WTC11 (cell line): ENCODE measurements around the gene AIG1. TPM values are rescaled to one million over a fixed set of nuclear protein-coding genes. Genes with fewer than 3 reads are reported as not detected.

Source experiments
- ATAC-seq: fragments of 200-7000 bp; cut with Tn5 transposase; 2 replicates; pipeline ENCODE4 v1.10.0; 2021; ENCODE audit warnings: mild to moderate bottlenecking, moderate library complexity
- CTCF ChIA-PET: fragments of 300-600 bp; sonication (Branson Sonifier 250); formaldehyde crosslinking; loops from one replicate; lab custom pipeline; 2021; ENCODE audit warnings: antibody characterized with exemption; lab: Charles Lee
- POLR2A ChIA-PET: fragments of 350-600 bp; sonication (Branson Sonifier 250); formaldehyde crosslinking; loops from one replicate; lab custom pipeline; 2021; ENCODE audit warnings: antibody characterized with exemption; lab: Charles Lee
- DNase-seq: peaks from one replicate; pipeline ENCODE4 v3.0.0; 2021; ENCODE audit warnings: low spot score
- H3K27ac Mint-ChIP-seq: 2 replicates; pipeline ENCODE4 v1.8.0; 2021; ENCODE audit warnings: mixed read lengths
- H3K27me3 Mint-ChIP-seq: 2 replicates; pipeline ENCODE4 v1.8.0; 2021; ENCODE audit warnings: low read depth, mild to moderate bottlenecking, moderate library complexity, mixed read lengths
- H3K36me3 Mint-ChIP-seq: 2 replicates; pipeline ENCODE4 v1.8.0; 2021; ENCODE audit warnings: mixed read lengths
- H3K4me1 Mint-ChIP-seq: 2 replicates; pipeline ENCODE4 v1.8.0; 2022; ENCODE audit warnings: mixed read lengths
- H3K4me3 Mint-ChIP-seq: 2 replicates; pipeline ENCODE4 v1.8.0; 2021; ENCODE audit warnings: mild to moderate bottlenecking, moderate library complexity, mixed read lengths
- H3K9me3 Mint-ChIP-seq: 2 replicates; pipeline ENCODE4 v1.8.0; 2021; ENCODE audit warnings: mixed read lengths
- AR ChIP-seq: fragments of 250-450 bp; sonication (Bioruptor Pico); IDR thresholded peaks from 2 replicates; pipeline ENCODE4 v1.9.0; 2021; ENCODE audit warnings: mild to moderate bottlenecking
- ATF1 ChIP-seq: sonication (generic); formaldehyde crosslinking; IDR thresholded peaks from 2 replicates; pipeline ENCODE4 v1.8.1; 2023; ENCODE audit warnings: mild to moderate bottlenecking, moderate library complexity, missing genetic modification reagents
- ESRRA ChIP-seq: sonication (generic); formaldehyde crosslinking; IDR thresholded peaks from 2 replicates; pipeline ENCODE4 v1.8.1; 2022; ENCODE audit warnings: mild to moderate bottlenecking, missing genetic modification reagents, borderline replicate concordance
- FOXK1 ChIP-seq: sonication (generic); formaldehyde crosslinking; IDR thresholded peaks from 2 replicates; pipeline ENCODE4 v1.8.0; 2022; ENCODE audit warnings: mild to moderate bottlenecking, moderate library complexity, missing genetic modification reagents
- GTF2I ChIP-seq: fragments of 250-450 bp; sonication (Bioruptor Pico); conservative IDR thresholded peaks from 2 replicates; pipeline ENCODE4 v1.4.0; 2021; ENCODE audit warnings: mild to moderate bottlenecking
- HMGXB4 ChIP-seq: sonication (generic); formaldehyde crosslinking; IDR thresholded peaks from 2 replicates; pipeline ENCODE4 v1.8.1; 2023; ENCODE audit warnings: mild to moderate bottlenecking, moderate library complexity, missing genetic modification reagents
- KAT7 ChIP-seq: sonication (generic); formaldehyde crosslinking; IDR thresholded peaks from 2 replicates; pipeline ENCODE4 v1.8.1; 2023; ENCODE audit warnings: missing genetic modification reagents, mild to moderate bottlenecking, borderline replicate concordance
- MYBL2 ChIP-seq: sonication (generic); formaldehyde crosslinking; IDR thresholded peaks from 2 replicates; pipeline ENCODE4 v1.8.1; 2023; ENCODE audit warnings: mild to moderate bottlenecking, moderate library complexity, missing genetic modification reagents
- NFE2L1 ChIP-seq: sonication (generic); formaldehyde crosslinking; IDR thresholded peaks from 2 replicates; pipeline ENCODE4 v1.8.1; 2023; ENCODE audit warnings: missing genetic modification reagents
- PRRX2 ChIP-seq: fragments of 250-450 bp; sonication (Bioruptor Pico); IDR thresholded peaks from 2 replicates; pipeline ENCODE4 v1.8.0; 2021; ENCODE audit warnings: mild to moderate bottlenecking
- RORB ChIP-seq: fragments of 250-450 bp; sonication (Bioruptor Pico); IDR thresholded peaks from 2 replicates; pipeline ENCODE4 v1.9.0; 2021; ENCODE audit warnings: mild to moderate bottlenecking
- SMAD3 ChIP-seq: sonication (generic); formaldehyde crosslinking; IDR thresholded peaks from 2 replicates; pipeline ENCODE4 v1.8.0; 2022; ENCODE audit warnings: missing genetic modification reagents, mild to moderate bottlenecking, borderline replicate concordance
- TCF7 ChIP-seq: sonication (generic); formaldehyde crosslinking; IDR thresholded peaks from 2 replicates; pipeline ENCODE4 v1.8.0; 2022; ENCODE audit warnings: mild to moderate bottlenecking, low read depth, missing genetic modification reagents, moderate library complexity
- TEAD4 ChIP-seq: sonication (generic); formaldehyde crosslinking; IDR thresholded peaks from 2 replicates; pipeline ENCODE4 v1.8.0; 2022; ENCODE audit warnings: mild to moderate bottlenecking, missing genetic modification reagents
- ZNF219 ChIP-seq: sonication (generic); formaldehyde crosslinking; IDR thresholded peaks from 2 replicates; pipeline ENCODE4 v1.8.0; 2023; ENCODE audit warnings: missing genetic modification reagents, mild to moderate bottlenecking, borderline replicate concordance
- ZNF396 ChIP-seq: fragments of 250-450 bp; sonication (Bioruptor Pico); IDR thresholded peaks from 2 replicates; pipeline ENCODE4 v1.8.0; 2021; ENCODE audit warnings: mild to moderate bottlenecking, moderate library complexity, borderline replicate concordance
- ZNF425 ChIP-seq: fragments of 250-450 bp; sonication (Bioruptor Pico); conservative IDR thresholded peaks from 2 replicates; pipeline ENCODE4 v1.9.0; 2021; ENCODE audit warnings: mild to moderate bottlenecking
- total RNA-seq: library from RNA; stranded (reverse); gene quantifications from 3 replicates; pipeline ENCODE4 v1.2.3, GENCODE V29; 2021
- TF ChIP-seq, protein P1 (sequence below): sonication (generic); formaldehyde crosslinking; IDR thresholded peaks from 2 replicates; pipeline ENCODE4 v1.8.0; 2022; ENCODE audit warnings: mild to moderate bottlenecking, missing genetic modification reagents
- TF ChIP-seq, protein P2 (sequence below): sonication (generic); formaldehyde crosslinking; IDR thresholded peaks from 2 replicates; pipeline ENCODE4 v1.8.1; 2023; ENCODE audit warnings: mild to moderate bottlenecking, missing genetic modification reagents
- TF ChIP-seq, protein P3 (sequence below): sonication (generic); formaldehyde crosslinking; IDR thresholded peaks from 2 replicates; pipeline ENCODE4 v1.8.1; 2023; ENCODE audit warnings: mild to moderate bottlenecking, missing genetic modification reagents, moderate library complexity

Gene AIG1
- total RNA-seq, 1 experiment from 2014 or later, result 38.8 TPM

GRCh38 chr6:143333081-143333480, 272.4 kb downstream of the AIG1 start (continued):
- TF ChIP-seq TCF7 (CRISPR knock-in tag), result no peak
- TF ChIP-seq ZNF396, result no peak
- no peak for TF ChIP-seq PRRX2 (CRISPR knock-in tag)
- TF ChIP-seq AR, result no peak
- TF ChIP-seq GTF2I, result no peak
- TF ChIP-seq TEAD4 (CRISPR knock-in tag), result no peak
- TF ChIP-seq SMAD3 (CRISPR knock-in tag), result no peak
- no peak for TF ChIP-seq ZNF425
- TF ChIP-seq ZNF219 (CRISPR knock-in tag), result no peak
- no peak for TF ChIP-seq MYBL2 (CRISPR knock-in tag)
- TF ChIP-seq RORB (CRISPR knock-in tag), result no peak
- TF ChIP-seq ATF1, result no peak
- TF ChIP-seq, protein P1, sequence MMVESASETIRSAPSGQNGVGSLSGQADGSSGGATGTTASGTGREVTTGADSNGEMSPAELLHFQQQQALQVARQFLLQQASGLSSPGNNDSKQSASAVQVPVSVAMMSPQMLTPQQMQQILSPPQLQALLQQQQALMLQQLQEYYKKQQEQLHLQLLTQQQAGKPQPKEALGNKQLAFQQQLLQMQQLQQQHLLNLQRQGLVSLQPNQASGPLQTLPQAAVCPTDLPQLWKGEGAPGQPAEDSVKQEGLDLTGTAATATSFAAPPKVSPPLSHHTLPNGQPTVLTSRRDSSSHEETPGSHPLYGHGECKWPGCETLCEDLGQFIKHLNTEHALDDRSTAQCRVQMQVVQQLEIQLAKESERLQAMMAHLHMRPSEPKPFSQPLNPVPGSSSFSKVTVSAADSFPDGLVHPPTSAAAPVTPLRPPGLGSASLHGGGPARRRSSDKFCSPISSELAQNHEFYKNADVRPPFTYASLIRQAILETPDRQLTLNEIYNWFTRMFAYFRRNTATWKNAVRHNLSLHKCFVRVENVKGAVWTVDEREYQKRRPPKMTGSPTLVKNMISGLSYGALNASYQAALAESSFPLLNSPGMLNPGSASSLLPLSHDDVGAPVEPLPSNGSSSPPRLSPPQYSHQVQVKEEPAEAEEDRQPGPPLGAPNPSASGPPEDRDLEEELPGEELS (CRISPR knock-in tag), result no peak

GRCh38 chr6:143333749-143334520, 273.2 kb downstream of the AIG1 start:
- no peaks in the 10 kb centered on the region for H3K36me3 Mint-ChIP-seq
- no peak overlapping the region for H3K27ac Mint-ChIP-seq
- POLR2A ChIA-PET, result no interaction called here
- H3K27me3 Mint-ChIP-seq, result no peaks in the 10 kb centered on the region
- H3K9me3 Mint-ChIP-seq, result peaks cover 5% of the 10 kb centered on the region
- ATAC-seq, result no peak
- CTCF ChIA-PET, result interaction anchor here (2.2 kb wide), 1 partner anchor 100 kb away, joined by 5 read pairs; no protein-coding TSS in a partner anchor
- TF ChIP-seq KAT7 (CRISPR knock-in tag) (no peak), ESRRA (CRISPR knock-in tag) (no peak), NFE2L1 (CRISPR knock-in tag) (no peak), HMGXB4 (CRISPR knock-in tag) (no peak), MYBL2 (CRISPR knock-in tag) (no peak), FOXK1 (CRISPR knock-in tag) (no peak)
- TF ChIP-seq, protein P2, sequence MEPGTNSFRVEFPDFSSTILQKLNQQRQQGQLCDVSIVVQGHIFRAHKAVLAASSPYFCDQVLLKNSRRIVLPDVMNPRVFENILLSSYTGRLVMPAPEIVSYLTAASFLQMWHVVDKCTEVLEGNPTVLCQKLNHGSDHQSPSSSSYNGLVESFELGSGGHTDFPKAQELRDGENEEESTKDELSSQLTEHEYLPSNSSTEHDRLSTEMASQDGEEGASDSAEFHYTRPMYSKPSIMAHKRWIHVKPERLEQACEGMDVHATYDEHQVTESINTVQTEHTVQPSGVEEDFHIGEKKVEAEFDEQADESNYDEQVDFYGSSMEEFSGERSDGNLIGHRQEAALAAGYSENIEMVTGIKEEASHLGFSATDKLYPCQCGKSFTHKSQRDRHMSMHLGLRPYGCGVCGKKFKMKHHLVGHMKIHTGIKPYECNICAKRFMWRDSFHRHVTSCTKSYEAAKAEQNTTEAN (CRISPR knock-in tag), result no peak
- TF ChIP-seq, protein P3, sequence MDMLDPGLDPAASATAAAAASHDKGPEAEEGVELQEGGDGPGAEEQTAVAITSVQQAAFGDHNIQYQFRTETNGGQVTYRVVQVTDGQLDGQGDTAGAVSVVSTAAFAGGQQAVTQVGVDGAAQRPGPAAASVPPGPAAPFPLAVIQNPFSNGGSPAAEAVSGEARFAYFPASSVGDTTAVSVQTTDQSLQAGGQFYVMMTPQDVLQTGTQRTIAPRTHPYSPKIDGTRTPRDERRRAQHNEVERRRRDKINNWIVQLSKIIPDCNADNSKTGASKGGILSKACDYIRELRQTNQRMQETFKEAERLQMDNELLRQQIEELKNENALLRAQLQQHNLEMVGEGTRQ (CRISPR knock-in tag), result no peak
- peaks cover 12% of the 10 kb centered on the region for H3K4me1 Mint-ChIP-seq
- no peak overlapping the region for H3K4me3 Mint-ChIP-seq
- no peak for DNase-seq
